Transverse colon (tissue), 4 donors: ENCODE data around the gene RTN4RL1. TPM values are rescaled to one million over a fixed set of nuclear protein-coding genes. Genes with fewer than 3 reads are reported as not detected.
A peak's percentile ranks its signal among the peaks of the same experiment; 100 is the strongest.

Experiments
- DNase-seq: peaks from one replicate; pipeline ENCODE4 v3.0.0-alpha.2; 2019
- H3K27ac ChIP-seq, 4 donors: fragments of 200-600 bp; sonication (generic); 2 replicates each; pipeline ENCODE4 v1.5.1; 2016 to 2018; ENCODE audit warnings: inconsistent platforms in 4 of 4
- H3K27me3 ChIP-seq: fragments of 200-600 bp; sonication (generic); 2 replicates; pipeline ENCODE4 v1.5.1; 2017; ENCODE audit warnings: inconsistent platforms
- H3K36me3 ChIP-seq, 4 donors: fragments of 200-600 bp; sonication (generic); 2 replicates each; pipeline ENCODE4 v1.5.1; 2017 to 2019; ENCODE audit warnings: inconsistent platforms in 4 of 4
- H3K4me1 ChIP-seq, 4 donors: fragments of 200-600 bp; sonication (generic); 2 replicates each; pipeline ENCODE4 v1.5.1; 2017 to 2020; ENCODE audit warnings: inconsistent platforms in 4 of 4
- H3K4me3 ChIP-seq, 4 donors: fragments of 200-600 bp; sonication (generic); 1 replicate in 1 of 4; 2 replicates in 3 of 4; pipeline versions ENCODE4 v1.5.1 to v1.6.1; 2017 to 2019; ENCODE audit warnings: inconsistent platforms in 4 of 4
- H3K9me3 ChIP-seq, 2 donors: fragments of 200-600 bp; sonication (generic); 2 replicates each; pipeline ENCODE4 v1.5.1; 2017 to 2019; ENCODE audit warnings: inconsistent platforms in 2 of 2
- EP300 ChIP-seq: sonication (generic); formaldehyde crosslinking; IDR thresholded peaks from one replicate; pipeline ENCODE4 v1.6.1; 2017; ENCODE audit warnings: antibody characterized with exemption, low read depth
- POLR2A ChIP-seq: fragments of 450-650 bp; IDR thresholded peaks from one replicate; pipeline ENCODE4 v1.6.1; 2016; ENCODE audit warnings: antibody characterized with exemption, mild to moderate bottlenecking, moderate library complexity
- POLR2AphosphoS5 ChIP-seq, 3 donors: sonication (generic); formaldehyde crosslinking; IDR thresholded peaks; one replicate each; pipeline ENCODE4 v1.6.1; 2016; ENCODE audit warnings: antibody characterized with exemption in 3 of 3
- WGBS, 2 donors: methylation state at CpG; one replicate each; pipeline ENCODE4 v1.1.5; 2018; ENCODE audit warnings: low coverage in 1 of 2; 5-methylcytosine and 5-hydroxymethylcytosine counted together
- in situ Hi-C, 4 donors: fragments of 200-750 bp; cut with MboI; loops; one replicate each; pipeline versions ENCODE4 v1.15.0 to v1.15.1; 2017; ENCODE audit warnings: low sequenced_read_pairs in 3 of 4, low pct_ligation_motif_present in 1 of 4, low pct_unique_long_range_greater_than_20kb in 1 of 4
- intact Hi-C: fragments of 100-400 bp; cut with DNase I; formaldehyde crosslinking; loops from one replicate; pipeline ENCODE4 v1.15.1; 2023; ENCODE audit warnings: low total_unique reads
- total RNA-seq, 4 donors: library from RNA; depleted of rRNA; stranded (reverse); fragments of >200 nt; gene quantifications; one replicate each; pipeline ENCODE4 v1.1.0, GENCODE V29; 2016
- TF ChIP-seq, protein P1 (sequence below), 5 experiments: fragments of 200-600 bp in 3 of 5; fragments of 450-650 bp in 2 of 5; sonication (generic) in 3 of 5; IDR thresholded peaks; 1 replicate in 2 of 5; 2 replicates in 3 of 5; pipeline ENCODE4 v1.5.1; 2016 to 2017; ENCODE audit warnings: antibody characterized with exemption in 5 of 5, inconsistent platforms in 3 of 5, mild to moderate bottlenecking in 2 of 5, moderate library complexity in 1 of 5

RTN4RL1 gene
- total RNA-seq, 4 donors from 2014 or later: 0.27 to 0.60 (median 0.48) TPM; not detected in 1

DNA sequence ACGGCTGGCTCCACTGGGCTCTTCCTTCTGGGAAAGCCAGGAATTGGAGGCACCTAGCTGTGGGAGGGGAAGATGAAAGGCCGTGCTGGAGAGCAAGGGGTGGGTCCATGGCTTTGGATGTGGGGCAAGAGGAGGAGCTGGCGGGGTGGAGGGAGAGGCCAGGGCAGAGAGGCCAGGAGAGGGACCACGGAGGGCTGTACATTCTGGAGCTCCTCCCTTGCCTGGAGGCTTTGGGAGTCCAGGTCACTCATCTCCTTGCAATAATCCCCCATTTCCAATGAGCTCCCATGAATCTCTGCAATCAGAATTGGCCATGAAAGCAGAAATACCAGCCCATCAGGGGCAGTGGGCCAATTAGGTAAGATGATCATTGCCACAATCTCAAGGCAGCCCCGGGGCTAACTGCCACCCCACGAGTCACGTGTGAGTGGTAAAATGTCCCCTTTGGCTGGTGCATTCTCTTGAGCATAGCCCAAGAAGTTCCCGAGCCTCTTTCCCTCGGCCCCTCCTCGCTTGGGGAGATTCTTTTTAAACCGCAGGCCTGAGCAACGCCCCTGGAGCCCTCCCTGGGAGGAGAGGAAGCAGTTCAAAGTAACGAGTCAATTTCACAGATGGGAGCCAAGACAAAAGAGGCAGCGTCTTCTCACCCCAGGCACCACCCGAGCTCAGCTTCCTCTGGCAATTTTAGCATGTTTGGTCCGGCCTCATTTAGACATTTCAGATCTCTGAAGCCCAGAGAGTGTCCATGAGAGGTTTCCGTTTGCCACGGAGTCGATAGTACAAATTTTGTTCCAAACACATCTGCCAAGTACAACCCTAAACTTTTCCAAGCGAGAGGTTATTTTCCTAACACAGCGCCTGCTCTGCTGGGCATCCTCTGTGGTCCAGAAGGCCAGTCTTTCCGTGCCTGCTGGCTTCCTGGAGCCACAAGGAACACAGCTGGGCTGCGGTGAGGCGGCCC, 13.4 kb downstream of the RTN4RL1 start:
- Histone ChIP-seq H3K4me3 (no peak overlapping the region), H3K27ac (peak overlapping the region; percentile 5 to 38 (median 25)), H3K36me3 (no peaks in the 10 kb centered on the region), H3K9me3 (no peaks in the 10 kb centered on the region), H3K27me3 (no peaks in the 10 kb centered on the region), H3K4me1 (peaks cover 0 to 19% (median 10%) of the 10 kb centered on the region in 4 donors)
- peak; percentile 68 for DNase-seq
- 35 to 43% methylated on average over 5 to 23 of the region's 24 CpGs for WGBS, 2 donors
- intact Hi-C loops (no loop called here), in situ Hi-C loops (loop anchor here in 3 of 4 donors (10.0 kb wide), 2 partner anchors 97 to 107 kb away; no protein-coding TSS in a partner anchor)
- TF ChIP-seq EP300 (no peak), POLR2AphosphoS5 (IDR thresholded peaks at IDR 0.05) (no peak), POLR2A (no peak)
- TF ChIP-seq, protein P1, sequence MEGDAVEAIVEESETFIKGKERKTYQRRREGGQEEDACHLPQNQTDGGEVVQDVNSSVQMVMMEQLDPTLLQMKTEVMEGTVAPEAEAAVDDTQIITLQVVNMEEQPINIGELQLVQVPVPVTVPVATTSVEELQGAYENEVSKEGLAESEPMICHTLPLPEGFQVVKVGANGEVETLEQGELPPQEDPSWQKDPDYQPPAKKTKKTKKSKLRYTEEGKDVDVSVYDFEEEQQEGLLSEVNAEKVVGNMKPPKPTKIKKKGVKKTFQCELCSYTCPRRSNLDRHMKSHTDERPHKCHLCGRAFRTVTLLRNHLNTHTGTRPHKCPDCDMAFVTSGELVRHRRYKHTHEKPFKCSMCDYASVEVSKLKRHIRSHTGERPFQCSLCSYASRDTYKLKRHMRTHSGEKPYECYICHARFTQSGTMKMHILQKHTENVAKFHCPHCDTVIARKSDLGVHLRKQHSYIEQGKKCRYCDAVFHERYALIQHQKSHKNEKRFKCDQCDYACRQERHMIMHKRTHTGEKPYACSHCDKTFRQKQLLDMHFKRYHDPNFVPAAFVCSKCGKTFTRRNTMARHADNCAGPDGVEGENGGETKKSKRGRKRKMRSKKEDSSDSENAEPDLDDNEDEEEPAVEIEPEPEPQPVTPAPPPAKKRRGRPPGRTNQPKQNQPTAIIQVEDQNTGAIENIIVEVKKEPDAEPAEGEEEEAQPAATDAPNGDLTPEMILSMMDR (IDR thresholded peaks at IDR 0.05): no peak

- intact Hi-C loops (no loop called here), in situ Hi-C loops (loop anchor here in 3 of 4 donors (10.0 kb wide), 2 partner anchors 95 to 105 kb away; no protein-coding TSS in a partner anchor)
- WGBS, 2 donors: 91% methylated on average over 10 of the region's 10 CpGs; no CpG with 5 or more reads in 1 of the 2 donors
- Histone ChIP-seq H3K27ac (no peak overlapping the region), H3K4me1 (peaks cover 0 to 19% (median 10%) of the 10 kb centered on the region in 4 donors), H3K36me3 (no peaks in the 10 kb centered on the region), H3K27me3 (no peaks in the 10 kb centered on the region), H3K4me3 (no peak overlapping the region), H3K9me3 (no peaks in the 10 kb centered on the region)
- TF ChIP-seq POLR2AphosphoS5 (IDR thresholded peaks at IDR 0.05) (no peak), EP300 (no peak), POLR2A (no peak)
- TF ChIP-seq, protein P1 (IDR thresholded peaks at IDR 0.05): no peak
- no peak for DNase-seq
These were observed 15.4 kb downstream of the RTN4RL1 start for GRCh38 chr17:2009737-2010136.

DNA sequence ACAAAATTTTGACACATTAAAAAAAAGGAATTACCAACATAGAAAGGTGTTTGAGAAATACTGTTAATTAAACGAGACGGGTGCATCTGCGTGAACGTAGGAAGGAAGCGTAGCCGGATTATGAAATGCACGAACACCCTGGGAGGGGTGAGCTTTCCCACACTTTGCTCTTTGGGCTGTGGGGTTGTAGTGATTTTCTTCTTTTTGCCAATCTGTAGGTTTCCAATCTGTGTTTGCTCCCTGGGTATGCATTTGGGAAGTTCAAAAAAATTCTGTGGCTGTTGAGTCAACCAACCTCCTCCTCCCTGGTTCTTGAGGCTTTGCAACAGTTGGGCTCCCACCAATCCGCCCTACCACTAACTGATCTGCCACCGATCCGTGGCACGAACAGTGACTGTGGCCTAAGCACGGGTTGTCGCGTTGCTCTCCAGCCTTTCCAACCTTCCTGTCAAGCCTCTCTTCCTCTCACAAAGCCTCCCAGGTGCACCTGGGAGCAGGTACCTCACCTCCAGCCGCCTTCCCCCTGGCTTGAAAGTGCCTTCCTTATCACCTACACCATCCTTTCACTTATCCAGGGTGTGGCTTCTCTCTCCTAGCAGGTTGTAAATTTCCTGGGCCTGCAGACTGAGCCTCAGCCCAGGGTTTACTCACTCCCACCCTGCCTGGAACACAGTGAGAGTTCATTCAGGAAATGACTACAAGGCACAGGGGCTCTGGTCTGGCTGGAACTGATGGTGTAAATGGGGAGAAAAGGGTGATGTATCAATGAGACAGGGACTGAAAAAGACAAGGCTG, 16.6 kb downstream of the RTN4RL1 start:
- in situ Hi-C loops: no loop called here
- intact Hi-C loops: no loop called here
- TF ChIP-seq EP300 (no peak), POLR2AphosphoS5 (IDR thresholded peaks at IDR 0.05) (peak in 1 of 3 donors; percentile 25)
- no peak overlapping the region for H3K4me3 ChIP-seq
- H3K9me3 ChIP-seq: no peaks in the 10 kb centered on the region
- H3K4me1 ChIP-seq: peaks cover 0 to 19% (median 10%) of the 10 kb centered on the region in 4 donors
- peak overlapping the region in 2 of 4 donors; percentile 10 to 50 for H3K27ac ChIP-seq
- H3K27me3 ChIP-seq: no peaks in the 10 kb centered on the region
- H3K36me3 ChIP-seq: no peaks in the 10 kb centered on the region
- peak; percentile 62 for DNase-seq
- WGBS, 2 donors: 71 to 82% methylated on average over 8 to 15 of the region's 15 CpGs

GRCh38 chr17:2004435-2004952, 20.6 kb downstream of the RTN4RL1 start:
- Histone ChIP-seq H3K27ac (no peak overlapping the region), H3K4me1 (peaks cover 9 to 15% (median 13%) of the 10 kb centered on the region in 4 donors), H3K9me3 (no peaks in the 10 kb centered on the region), H3K27me3 (no peaks in the 10 kb centered on the region), H3K36me3 (no peaks in the 10 kb centered on the region), H3K4me3 (no peak overlapping the region)
- WGBS, 2 donors: 81 to 82% methylated on average over 4 to 12 of the region's 12 CpGs
- intact Hi-C loops: no loop called here
- TF ChIP-seq, protein P1 (IDR thresholded peaks at IDR 0.05): no peak
- TF ChIP-seq POLR2AphosphoS5 (IDR thresholded peaks at IDR 0.05): no peak
- no peak for DNase-seq
- in situ Hi-C loops: no loop called here
